Osteoblast (primary cell): ENCODE measurements around the gene CDK5R1. TPM values are rescaled to one million over a fixed set of nuclear protein-coding genes. Genes with fewer than 3 reads are reported as not detected.

Experiments
- DNase-seq: peaks from one replicate; pipeline ENCODE4 v3.0.0; 2011; ENCODE audit warnings: low spot score, mixed read lengths; ENCODE audit not compliant: insufficient read length; ENCODE audit errors: missing footprints
- H2AFZ ChIP-seq: 2 replicates; pipeline ENCODE4 v1.6.0; 2011; ENCODE audit warnings: mild to moderate bottlenecking, low read length
- H3K27ac ChIP-seq: 2 replicates; pipeline ENCODE4 v1.5.1; 2011; ENCODE audit warnings: mild to moderate bottlenecking, low read depth, low read length, moderate library complexity
- H3K27me3 ChIP-seq: 2 replicates; pipeline ENCODE4 v1.6.0; 2012; ENCODE audit warnings: mild to moderate bottlenecking, control low read depth, inconsistent platforms, low read length, moderate library complexity; ENCODE audit not compliant: insufficient read depth
- H3K36me3 ChIP-seq: 2 replicates; pipeline ENCODE4 v1.5.1; 2011; ENCODE audit warnings: mild to moderate bottlenecking, low read length, control low read depth, moderate library complexity; ENCODE audit not compliant: insufficient read depth
- H3K4me1 ChIP-seq: 2 replicates; pipeline ENCODE4 v1.5.1; 2011; ENCODE audit warnings: mild to moderate bottlenecking, low read length, control low read depth, moderate library complexity; ENCODE audit not compliant: insufficient read depth
- H3K4me2 ChIP-seq: 2 replicates; pipeline ENCODE4 v1.6.0; 2011; ENCODE audit warnings: mild to moderate bottlenecking, low read length; ENCODE audit not compliant: insufficient read depth
- H3K4me3 ChIP-seq: fragments of 200-600 bp; sonication (generic); 3 replicates; pipeline ENCODE4 v1.5.1; 2012; ENCODE audit warnings: mild to moderate bottlenecking, low read length, inconsistent platforms; ENCODE audit not compliant: insufficient read depth
- H3K79me2 ChIP-seq: 2 replicates; pipeline ENCODE4 v1.6.0; 2012; ENCODE audit warnings: mild to moderate bottlenecking, low read length, control low read depth, inconsistent platforms; ENCODE audit not compliant: insufficient read depth
- H3K9me3 ChIP-seq: 2 replicates; pipeline ENCODE4 v1.5.1; 2011; ENCODE audit warnings: low read depth, low read length, control low read depth
- H4K20me1 ChIP-seq: 2 replicates; pipeline ENCODE4 v1.6.0; 2012; ENCODE audit warnings: mild to moderate bottlenecking, low read length, control low read depth; ENCODE audit not compliant: insufficient read depth
- total RNA-seq: library from RNA; depleted of rRNA; stranded (reverse); fragments of >200 nt; gene quantifications from 2 replicates; pipeline ENCODE4 v1.2.3, GENCODE V29; 2012
- TF ChIP-seq, protein P1 (sequence below): IDR thresholded peaks from 2 replicates; pipeline ENCODE4 v1.5.1; 2011; ENCODE audit warnings: mild to moderate bottlenecking, low read depth, low read length, moderate library complexity; ENCODE audit errors: extremely low read depth

Gene CDK5R1
- total RNA-seq, 1 donor, result 0.72 TPM

GRCh38 chr17:32520104-32520701, 33.4 kb downstream of the CDK5R1 start:
- H3K27ac ChIP-seq, result no peak overlapping the region
- H3K4me3 ChIP-seq, result peak overlapping the region; percentile 72
- DNase-seq, result peak; percentile 80
- peak overlapping the region; percentile 65 for H2AFZ ChIP-seq
- no peaks in the 10 kb centered on the region for H3K36me3 ChIP-seq
- no peaks in the 10 kb centered on the region for H3K27me3 ChIP-seq
- H3K4me1 ChIP-seq, result peaks cover 10% of the 10 kb centered on the region
- TF ChIP-seq, protein P1, sequence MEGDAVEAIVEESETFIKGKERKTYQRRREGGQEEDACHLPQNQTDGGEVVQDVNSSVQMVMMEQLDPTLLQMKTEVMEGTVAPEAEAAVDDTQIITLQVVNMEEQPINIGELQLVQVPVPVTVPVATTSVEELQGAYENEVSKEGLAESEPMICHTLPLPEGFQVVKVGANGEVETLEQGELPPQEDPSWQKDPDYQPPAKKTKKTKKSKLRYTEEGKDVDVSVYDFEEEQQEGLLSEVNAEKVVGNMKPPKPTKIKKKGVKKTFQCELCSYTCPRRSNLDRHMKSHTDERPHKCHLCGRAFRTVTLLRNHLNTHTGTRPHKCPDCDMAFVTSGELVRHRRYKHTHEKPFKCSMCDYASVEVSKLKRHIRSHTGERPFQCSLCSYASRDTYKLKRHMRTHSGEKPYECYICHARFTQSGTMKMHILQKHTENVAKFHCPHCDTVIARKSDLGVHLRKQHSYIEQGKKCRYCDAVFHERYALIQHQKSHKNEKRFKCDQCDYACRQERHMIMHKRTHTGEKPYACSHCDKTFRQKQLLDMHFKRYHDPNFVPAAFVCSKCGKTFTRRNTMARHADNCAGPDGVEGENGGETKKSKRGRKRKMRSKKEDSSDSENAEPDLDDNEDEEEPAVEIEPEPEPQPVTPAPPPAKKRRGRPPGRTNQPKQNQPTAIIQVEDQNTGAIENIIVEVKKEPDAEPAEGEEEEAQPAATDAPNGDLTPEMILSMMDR, result no peak
- no peaks in the 10 kb centered on the region for H4K20me1 ChIP-seq
- no peaks in the 10 kb centered on the region for H3K9me3 ChIP-seq
- H3K79me2 ChIP-seq, result no peaks in the 10 kb centered on the region
- H3K4me2 ChIP-seq, result peak overlapping the region; percentile 87

DNA sequence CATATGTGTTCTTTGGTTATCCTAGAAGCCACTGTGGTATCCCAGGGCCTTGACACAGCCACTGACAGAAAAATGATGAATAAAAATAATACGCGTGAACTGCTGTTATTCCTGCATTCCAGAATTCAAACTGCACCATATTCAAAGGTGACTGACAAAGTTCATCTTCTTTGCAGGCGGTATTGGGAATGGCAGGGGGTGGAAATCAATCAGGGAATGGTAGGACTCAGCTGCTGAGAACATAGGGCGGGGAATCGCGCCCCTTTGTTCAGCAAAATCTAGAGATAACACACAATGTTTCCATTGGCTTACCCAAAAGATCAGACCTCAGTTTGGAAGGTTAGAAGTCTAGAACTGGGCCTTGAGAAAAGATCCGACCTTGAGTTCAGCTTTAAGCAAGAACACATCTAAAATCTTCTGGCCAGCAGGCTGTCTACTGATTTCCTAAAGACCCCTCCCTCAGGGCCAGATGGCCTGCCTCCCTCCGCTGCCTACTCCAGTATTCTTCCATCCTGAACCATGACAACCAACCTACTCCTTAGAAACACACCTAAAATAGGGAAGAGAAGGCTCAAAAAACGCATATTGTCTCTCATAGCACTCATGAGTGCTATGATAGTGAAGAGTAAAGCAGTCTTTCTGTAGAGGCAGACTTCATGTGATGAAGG, 34.1 kb downstream of the CDK5R1 start:
- Histone ChIP-seq H3K4me3 (no peak overlapping the region), H2AFZ (no peak overlapping the region), H3K4me1 (peaks cover 10% of the 10 kb centered on the region), H4K20me1 (no peaks in the 10 kb centered on the region), H3K79me2 (no peaks in the 10 kb centered on the region), H3K36me3 (no peaks in the 10 kb centered on the region), H3K27me3 (no peaks in the 10 kb centered on the region), H3K4me2 (no peak overlapping the region), H3K9me3 (no peaks in the 10 kb centered on the region), H3K27ac (no peak overlapping the region)
- TF ChIP-seq, protein P1, result no peak
- DNase-seq, result peak; percentile 17

DNA sequence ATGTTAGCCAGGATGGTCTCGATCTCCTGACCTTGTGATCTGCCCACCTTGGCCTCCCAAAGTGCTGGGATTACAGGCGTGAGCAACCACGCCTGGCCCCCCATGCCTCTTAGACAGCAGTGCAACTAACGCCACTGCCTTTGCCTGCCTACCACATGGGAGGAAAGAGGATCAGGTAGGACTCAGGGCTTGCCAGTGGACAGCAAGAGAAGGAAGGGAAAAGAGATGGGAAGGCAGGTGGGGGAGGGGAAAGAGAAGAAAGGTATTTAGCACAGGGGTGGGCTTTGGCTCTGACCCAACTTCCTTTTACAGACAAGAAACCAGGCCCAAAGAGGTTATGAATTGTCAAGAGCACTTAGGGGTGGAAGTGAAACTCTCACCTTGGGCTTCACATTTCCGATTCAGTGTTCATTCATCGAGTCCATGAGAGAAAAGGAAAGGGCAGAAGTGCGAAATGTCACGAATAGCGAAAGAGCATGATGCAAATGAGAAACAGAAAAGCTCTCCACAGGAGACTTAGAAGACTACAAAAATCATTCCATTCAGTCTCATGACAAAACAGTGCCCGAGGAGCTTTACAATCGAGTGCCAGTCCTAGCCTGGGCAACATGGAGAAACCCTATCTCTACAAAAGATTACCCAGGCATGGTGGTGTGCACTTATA, 36.4 kb downstream of the CDK5R1 start:
- no peak for DNase-seq
- no peaks in the 10 kb centered on the region for H4K20me1 ChIP-seq
- no peak overlapping the region for H2AFZ ChIP-seq
- no peaks in the 10 kb centered on the region for H3K36me3 ChIP-seq
- H3K9me3 ChIP-seq, result no peaks in the 10 kb centered on the region
- H3K79me2 ChIP-seq, result no peaks in the 10 kb centered on the region
- no peaks in the 10 kb centered on the region for H3K27me3 ChIP-seq
- H3K27ac ChIP-seq, result no peak overlapping the region
- peaks cover 10% of the 10 kb centered on the region for H3K4me1 ChIP-seq
- H3K4me3 ChIP-seq, result no peak overlapping the region
- TF ChIP-seq, protein P1, result no peak
- H3K4me2 ChIP-seq, result no peak overlapping the region
